HG03097 (cell line): Measurements from ENCODE around the gene EPB41L2.
"Not testable (repeated sequence)": the region's sequence is repeated elsewhere in the genome, so short reads cannot be mapped to it uniquely, and the experiment has no call there.

Experiments used
- ATAC-seq: cut with Tn5 transposase; IDR thresholded peaks from one replicate; pipeline ENCODE4 v1.9.1; 2021; ENCODE audit not compliant: unreplicated experiment, low FRiP score

Gene EPB41L2

GRCh38 chr6:131038597-131039344, 24.3 kb downstream of the EPB41L2 start:
- ATAC-seq: no peak

- ATAC-seq: no peak
These were observed 25.7 kb downstream of the EPB41L2 start for GRCh38 chr6:131037194-131037897.

- ATAC-seq: no peak
These were observed 26.4 kb downstream of the EPB41L2 start for GRCh38 chr6:131036601-131037000.

DNA sequence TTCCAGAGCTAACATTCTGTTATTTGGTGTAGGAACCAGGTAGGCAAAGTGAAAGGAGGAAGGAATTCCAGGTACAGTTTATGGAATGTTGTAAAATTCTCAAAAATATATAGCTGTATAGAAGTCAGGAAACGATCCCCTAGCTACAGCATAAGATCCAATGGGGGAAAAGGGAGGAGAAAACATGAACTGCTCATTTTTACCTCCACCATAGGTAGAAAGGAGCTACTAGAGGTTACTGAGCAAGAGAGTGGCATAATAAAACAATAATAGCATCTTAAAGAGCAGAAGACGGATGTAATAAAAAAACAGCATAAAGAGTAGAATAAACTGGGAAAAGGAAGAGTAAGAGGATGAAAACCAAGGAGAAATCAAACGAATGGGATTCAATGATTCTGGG, 26.9 kb downstream of the EPB41L2 start:
- ATAC-seq: no peak

DNA sequence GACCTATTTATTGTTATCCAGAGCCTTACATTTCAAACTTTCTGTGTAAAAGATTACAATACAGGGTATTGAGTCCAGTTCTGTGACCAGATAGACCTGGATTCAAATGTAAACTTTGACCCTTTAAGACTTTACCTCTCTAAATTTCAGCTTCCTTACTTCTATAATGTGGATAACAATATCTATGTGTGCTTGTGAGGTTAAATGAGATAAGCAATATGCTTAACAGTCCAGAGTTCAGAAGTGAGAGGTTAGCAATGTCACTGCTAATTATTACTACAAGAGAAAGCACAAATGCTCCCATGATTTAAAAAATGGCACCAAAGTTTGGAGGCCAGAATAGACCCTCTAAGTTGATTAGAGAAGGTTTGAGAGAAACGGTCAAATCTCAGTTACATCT, 27.5 kb downstream of the EPB41L2 start:
- ATAC-seq: no peak

GRCh38 chr6:131033631-131034030, 29.4 kb downstream of the EPB41L2 start:
- ATAC-seq: no peak

- ATAC-seq: peak; percentile 85
These were observed 33.3 kb downstream of the EPB41L2 start for GRCh38 chr6:131029626-131030297.

GRCh38 chr6:131027326-131027725, 35.7 kb downstream of the EPB41L2 start:
- no peak for ATAC-seq

DNA sequence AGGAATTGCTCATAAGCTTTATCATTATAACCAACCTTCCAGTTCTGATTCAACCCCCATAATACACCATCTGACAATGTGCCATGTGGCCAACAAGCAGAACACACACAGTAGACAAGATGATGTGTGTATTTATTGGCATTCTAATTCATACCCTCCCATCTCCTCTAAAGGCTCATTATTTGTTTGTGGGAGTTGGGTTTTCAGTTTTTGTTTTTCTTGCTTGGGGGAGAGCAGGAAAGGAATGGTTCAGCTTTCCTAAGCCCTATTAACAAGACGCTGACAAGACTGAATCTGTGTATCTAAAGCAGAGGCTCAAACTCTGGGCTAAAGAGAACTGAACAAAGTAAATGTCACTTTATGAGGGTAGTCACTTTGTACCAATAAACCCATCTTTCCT, 36.8 kb downstream of the EPB41L2 start:
- no peak for ATAC-seq

- no peak for ATAC-seq
These were observed 38.5 kb downstream of the EPB41L2 start for GRCh38 chr6:131024565-131024964.

GRCh38 chr6:131023834-131024504, 39.1 kb downstream of the EPB41L2 start:
- ATAC-seq: no peak

- no peak for ATAC-seq
These were observed 40.4 kb downstream of the EPB41L2 start for GRCh38 chr6:131022691-131023090.

- ATAC-seq: no peak
These were observed 45.1 kb downstream of the EPB41L2 start for GRCh38 chr6:131017962-131018361.

- ATAC-seq: no peak
These were observed 47.3 kb downstream of the EPB41L2 start for GRCh38 chr6:131015630-131016263.

- ATAC-seq: no peak
These were observed 47.9 kb downstream of the EPB41L2 start for GRCh38 chr6:131015025-131015591.

DNA sequence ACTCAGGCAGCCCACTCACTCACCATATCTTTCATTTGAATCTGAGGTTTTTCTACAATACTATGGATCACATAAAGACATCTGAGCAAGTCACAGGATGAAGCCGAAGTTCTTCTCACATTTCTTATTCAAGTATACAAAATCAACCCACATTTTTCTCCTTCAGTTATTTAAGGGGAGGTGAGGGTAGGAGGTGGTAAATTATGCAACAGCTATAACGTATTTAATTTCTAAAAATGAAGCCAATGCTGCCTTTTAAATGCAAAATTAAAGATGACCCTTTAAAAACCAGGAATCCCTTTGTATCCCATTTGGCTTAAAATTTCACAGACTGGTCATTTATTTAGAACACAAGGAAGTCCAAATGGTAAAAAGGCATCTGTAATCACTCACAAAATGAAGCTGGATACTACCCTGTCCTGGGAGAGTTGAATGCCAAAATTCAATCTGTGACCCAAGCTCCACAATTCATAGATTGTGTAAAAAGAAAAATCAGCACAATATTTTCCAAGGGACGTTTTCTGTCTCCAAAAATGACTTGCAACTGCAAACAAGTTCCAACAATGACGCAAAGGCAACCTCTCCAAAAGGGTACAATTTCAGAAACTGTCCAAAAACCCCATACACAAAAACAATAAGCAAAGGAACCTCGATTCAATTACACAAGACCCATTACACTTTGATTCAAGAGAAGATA, 48.8 kb downstream of the EPB41L2 start:
- no peak for ATAC-seq

DNA sequence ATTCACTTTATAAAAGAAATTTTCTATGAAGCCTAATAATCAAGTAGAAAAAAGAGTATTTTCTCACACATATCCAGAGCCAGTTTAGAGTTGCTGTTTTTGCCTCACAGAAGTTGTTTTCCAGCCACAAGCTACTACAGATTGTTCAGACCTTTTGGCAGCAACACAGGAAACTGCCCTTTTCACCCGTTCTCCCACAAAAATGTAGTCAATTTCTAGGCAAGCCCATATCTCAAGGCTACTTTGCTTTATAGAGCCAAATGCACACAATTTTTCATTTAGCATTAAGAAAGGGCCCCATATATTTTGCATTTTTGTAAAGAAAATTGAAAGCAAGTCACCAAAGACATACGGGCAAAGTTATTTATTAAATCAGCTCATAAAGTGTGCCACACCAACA, 49.5 kb downstream of the EPB41L2 start:
- ATAC-seq: no peak

DNA sequence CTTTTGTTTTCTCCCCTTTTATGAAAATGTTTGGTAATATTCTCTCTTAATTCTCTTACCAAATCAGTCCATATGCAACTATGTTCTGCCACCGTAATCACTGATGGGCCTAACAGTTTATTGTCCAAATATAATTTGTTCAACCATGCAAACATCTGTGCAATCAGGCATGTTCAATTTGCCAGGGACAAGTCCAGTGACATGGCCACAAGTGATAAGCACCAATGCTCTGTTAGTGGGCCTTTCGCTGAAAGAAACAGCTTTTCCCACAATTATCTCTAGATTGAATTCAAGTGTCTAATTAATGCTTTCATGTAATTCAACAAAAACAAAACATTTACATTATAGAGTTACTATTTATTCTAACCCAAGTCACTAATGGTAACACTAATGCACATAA, 53.3 kb downstream of the EPB41L2 start:
- no peak for ATAC-seq

- ATAC-seq: not testable (repeated sequence)
These were observed 54.1 kb downstream of the EPB41L2 start for GRCh38 chr6:131008965-131009364.

DNA sequence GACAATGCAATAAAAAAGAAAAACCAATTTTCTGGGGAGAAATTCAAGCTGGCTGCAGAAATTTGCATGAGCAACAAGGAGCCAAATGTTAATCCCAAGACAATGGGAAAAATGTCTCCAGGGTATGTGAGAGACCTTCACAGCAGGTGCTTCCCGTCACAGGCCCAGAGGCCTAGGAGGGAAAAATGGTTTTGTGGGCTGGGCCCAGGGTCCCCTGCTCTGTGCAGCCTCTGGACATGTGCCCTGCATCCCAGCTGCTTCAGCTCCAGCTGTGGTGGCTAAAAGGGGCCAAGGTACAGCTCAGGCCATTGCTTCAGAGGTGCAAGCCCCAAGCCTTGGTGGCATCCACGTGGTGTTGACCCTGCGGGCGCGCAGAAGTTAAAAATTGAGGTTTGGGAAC, 55.1 kb downstream of the EPB41L2 start:
- ATAC-seq: not testable (repeated sequence)
